Measurements from ENCODE around the gene PTPN1.

Gene PTPN1

GRCh38 chr20:50487397-50487796 is 22.8 kb upstream of the PTPN1 start:
- H3K36me3 ChIP-seq (ENCODE audit: insufficient read depth, low read depth, low read length): no peaks in the 10 kb centered on the region
- no peaks in the 10 kb centered on the region for H3K4me1 ChIP-seq (ENCODE audit: insufficient read depth, low read length)
- no peak overlapping the region for H3K27ac ChIP-seq (ENCODE audit: low read length)
- no peak overlapping the region for H3K9ac ChIP-seq (ENCODE audit: low read depth, low read length)
- H3K27me3 ChIP-seq (ENCODE audit: insufficient read depth, low read length): no peaks in the 10 kb centered on the region
- no peak overlapping the region for H3K4me3 ChIP-seq (ENCODE audit: low read length)
- no peaks in the 10 kb centered on the region for H3K9me3 ChIP-seq (ENCODE audit: insufficient read depth, low read depth, low read length)

GRCh38 chr20:50488236-50488806 is 21.9 kb upstream of the PTPN1 start:
- H3K4me3 ChIP-seq (ENCODE audit: low read length): no peak overlapping the region
- no peaks in the 10 kb centered on the region for H3K27me3 ChIP-seq (ENCODE audit: insufficient read depth, low read length)
- no peak overlapping the region for H3K27ac ChIP-seq (ENCODE audit: low read length)
- no peaks in the 10 kb centered on the region for H3K36me3 ChIP-seq (ENCODE audit: insufficient read depth, low read depth, low read length)
- H3K4me1 ChIP-seq (ENCODE audit: insufficient read depth, low read length): no peaks in the 10 kb centered on the region
- no peaks in the 10 kb centered on the region for H3K9me3 ChIP-seq (ENCODE audit: insufficient read depth, low read depth, low read length)
- no peak overlapping the region for H3K9ac ChIP-seq (ENCODE audit: low read depth, low read length)

DNA sequence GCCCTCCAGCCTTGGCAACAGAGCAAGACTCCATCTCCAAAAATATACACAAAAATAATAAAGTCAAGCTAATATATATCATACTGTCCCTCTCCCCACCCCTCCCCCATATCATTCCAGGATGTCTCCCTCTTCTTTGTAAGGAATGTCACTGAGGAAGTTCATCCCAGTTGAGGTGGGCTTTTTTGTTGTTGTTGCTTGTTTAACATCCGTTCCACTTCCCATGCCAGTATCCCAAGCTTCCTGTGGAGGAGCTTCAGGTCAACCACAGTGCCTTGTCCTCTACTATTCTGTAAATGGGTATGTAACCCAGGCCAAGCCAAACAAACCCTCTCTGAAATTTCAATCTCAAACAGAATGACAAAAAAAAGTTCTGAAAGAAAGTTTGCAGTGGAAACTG is 19.0 kb upstream of the PTPN1 start:
- Histone ChIP-seq H3K36me3 (ENCODE audit: insufficient read depth, low read depth, low read length) (no peaks in the 10 kb centered on the region), H3K4me3 (ENCODE audit: low read length) (no peak overlapping the region), H3K27me3 (ENCODE audit: insufficient read depth, low read length) (no peaks in the 10 kb centered on the region), H3K9me3 (ENCODE audit: insufficient read depth, low read depth, low read length) (no peaks in the 10 kb centered on the region), H3K27ac (ENCODE audit: low read length) (no peak overlapping the region), H3K4me1 (ENCODE audit: insufficient read depth, low read length) (no peaks in the 10 kb centered on the region), H3K9ac (ENCODE audit: low read depth, low read length) (no peak overlapping the region)

GRCh38 chr20:50491926-50492634 is 18.1 kb upstream of the PTPN1 start:
- Histone ChIP-seq H3K27me3 (ENCODE audit: insufficient read depth, low read length) (no peaks in the 10 kb centered on the region), H3K4me3 (ENCODE audit: low read length) (no peak overlapping the region), H3K27ac (ENCODE audit: low read length) (no peak overlapping the region), H3K9me3 (ENCODE audit: insufficient read depth, low read depth, low read length) (no peaks in the 10 kb centered on the region), H3K36me3 (ENCODE audit: insufficient read depth, low read depth, low read length) (no peaks in the 10 kb centered on the region), H3K9ac (ENCODE audit: low read depth, low read length) (no peak overlapping the region), H3K4me1 (ENCODE audit: insufficient read depth, low read length) (no peaks in the 10 kb centered on the region)

DNA sequence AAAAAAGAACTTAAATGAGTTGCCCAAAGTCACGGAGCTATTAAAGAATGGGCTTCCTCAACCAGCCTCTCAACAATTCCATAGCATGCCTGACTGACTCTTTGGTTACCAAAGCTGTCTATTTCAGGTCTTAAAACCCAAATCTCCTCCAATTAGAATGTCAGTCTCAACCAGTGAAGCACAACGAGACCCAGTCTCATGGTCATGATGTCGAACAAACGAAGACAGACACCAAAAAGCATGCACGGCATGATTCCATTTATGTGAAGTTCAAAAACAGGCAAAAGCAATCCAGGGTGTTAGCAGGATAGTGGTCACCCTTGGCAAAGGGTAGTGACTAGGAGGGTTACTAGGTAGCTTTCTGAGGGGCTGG is 16.3 kb upstream of the PTPN1 start:
- no peak overlapping the region for H3K9ac ChIP-seq (ENCODE audit: low read depth, low read length)
- no peaks in the 10 kb centered on the region for H3K36me3 ChIP-seq (ENCODE audit: insufficient read depth, low read depth, low read length)
- no peak overlapping the region for H3K27ac ChIP-seq (ENCODE audit: low read length)
- H3K9me3 ChIP-seq (ENCODE audit: insufficient read depth, low read depth, low read length): no peaks in the 10 kb centered on the region
- H3K27me3 ChIP-seq (ENCODE audit: insufficient read depth, low read length): no peaks in the 10 kb centered on the region
- H3K4me1 ChIP-seq (ENCODE audit: insufficient read depth, low read length): no peaks in the 10 kb centered on the region
- no peak overlapping the region for H3K4me3 ChIP-seq (ENCODE audit: low read length)

DNA sequence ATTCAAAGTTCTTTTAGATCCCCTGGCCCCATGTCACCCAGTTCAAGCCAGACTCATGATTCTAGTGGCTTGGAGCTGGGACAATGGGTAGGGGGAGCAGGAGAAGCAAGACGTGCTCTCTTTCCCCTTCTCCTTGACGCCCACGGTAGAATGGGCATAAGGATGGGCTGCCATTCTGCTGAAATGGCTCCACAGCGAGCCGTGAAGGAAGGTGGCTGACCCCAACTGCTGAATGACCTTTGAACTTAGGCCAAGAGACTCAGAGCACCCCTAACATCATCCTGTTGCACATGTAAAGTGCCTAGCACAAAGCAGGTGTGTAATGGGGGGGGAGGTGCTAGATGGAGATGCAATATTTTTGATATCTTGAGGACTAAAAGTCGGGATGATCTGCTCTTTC is 15.8 kb upstream of the PTPN1 start:
- Histone ChIP-seq H3K9ac (ENCODE audit: low read depth, low read length) (no peak overlapping the region), H3K4me1 (ENCODE audit: insufficient read depth, low read length) (no peaks in the 10 kb centered on the region), H3K9me3 (ENCODE audit: insufficient read depth, low read depth, low read length) (no peaks in the 10 kb centered on the region), H3K4me3 (ENCODE audit: low read length) (no peak overlapping the region), H3K27ac (ENCODE audit: low read length) (no peak overlapping the region), H3K36me3 (ENCODE audit: insufficient read depth, low read depth, low read length) (no peaks in the 10 kb centered on the region), H3K27me3 (ENCODE audit: insufficient read depth, low read length) (no peaks in the 10 kb centered on the region)

DNA sequence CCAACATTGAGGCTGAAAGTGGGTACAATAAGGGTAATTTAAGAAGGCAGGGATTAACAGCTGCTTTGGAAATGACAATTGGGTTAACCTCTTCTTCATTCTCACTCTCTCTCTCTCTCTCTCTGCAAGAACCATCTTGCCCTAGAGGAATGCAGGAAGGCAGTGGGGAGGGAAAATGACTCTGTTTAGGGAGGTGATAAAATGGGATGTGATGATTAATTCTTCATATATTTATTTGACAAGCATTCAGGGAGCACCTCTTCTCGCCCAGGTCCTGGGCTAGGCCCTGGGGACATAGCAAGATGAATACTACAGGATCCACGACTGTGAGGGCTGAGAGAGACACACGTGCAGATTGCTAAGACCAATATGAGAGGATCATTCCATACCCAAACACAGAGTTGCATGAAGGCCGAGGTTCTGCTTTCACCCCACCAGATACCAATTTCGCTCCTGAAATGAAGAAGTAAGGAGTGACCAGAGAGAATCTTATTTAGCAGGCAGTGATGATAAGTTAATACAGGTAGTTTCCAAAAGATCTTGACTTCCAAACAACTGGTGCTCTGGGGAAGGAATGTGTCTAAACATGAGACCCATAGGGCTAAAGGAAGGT is 13.3 kb upstream of the PTPN1 start:
- Histone ChIP-seq H3K9me3 (ENCODE audit: insufficient read depth, low read depth, low read length) (no peaks in the 10 kb centered on the region), H3K27ac (ENCODE audit: low read length) (no peak overlapping the region), H3K27me3 (ENCODE audit: insufficient read depth, low read length) (no peaks in the 10 kb centered on the region), H3K4me3 (ENCODE audit: low read length) (no peak overlapping the region), H3K4me1 (ENCODE audit: insufficient read depth, low read length) (no peaks in the 10 kb centered on the region), H3K36me3 (ENCODE audit: insufficient read depth, low read depth, low read length) (no peaks in the 10 kb centered on the region), H3K9ac (ENCODE audit: low read depth, low read length) (no peak overlapping the region)

DNA sequence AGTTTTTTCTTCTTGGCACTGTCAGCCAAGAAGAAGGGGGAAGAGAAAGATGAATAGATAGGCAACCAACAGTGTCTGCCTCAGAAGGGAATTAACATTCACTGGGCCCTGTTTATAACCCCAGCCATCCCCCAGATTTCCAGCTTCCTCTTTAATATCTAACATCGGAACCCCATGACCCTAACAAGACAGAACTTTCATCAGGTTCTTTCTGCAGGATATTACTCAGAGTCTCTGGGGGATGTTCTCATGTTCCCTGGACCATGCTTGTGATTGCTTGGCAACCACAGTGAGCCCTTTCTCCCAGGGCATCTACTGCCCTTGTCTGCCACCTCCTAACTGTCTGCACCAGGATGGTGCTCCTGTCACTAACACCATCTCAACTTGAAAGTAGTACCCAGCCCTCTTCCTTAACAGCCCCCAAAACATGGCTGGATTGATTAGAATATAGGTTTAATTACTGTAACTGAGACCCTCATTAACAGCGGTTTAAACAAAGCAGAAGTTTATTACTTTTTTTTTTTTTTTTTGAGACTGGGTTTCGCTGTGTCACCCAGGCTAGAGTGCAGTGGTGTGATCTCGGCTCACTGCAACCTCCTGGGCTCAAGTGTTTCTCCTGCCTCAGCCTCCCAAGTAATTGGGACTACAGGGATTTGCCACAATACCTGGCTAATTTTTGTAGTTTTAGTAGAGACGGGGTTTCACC is 12.0 kb upstream of the PTPN1 start:
- Histone ChIP-seq H3K27me3 (ENCODE audit: insufficient read depth, low read length) (no peaks in the 10 kb centered on the region), H3K4me1 (ENCODE audit: insufficient read depth, low read length) (no peaks in the 10 kb centered on the region), H3K36me3 (ENCODE audit: insufficient read depth, low read depth, low read length) (no peaks in the 10 kb centered on the region), H3K4me3 (ENCODE audit: low read length) (no peak overlapping the region), H3K9ac (ENCODE audit: low read depth, low read length) (no peak overlapping the region), H3K9me3 (ENCODE audit: insufficient read depth, low read depth, low read length) (no peaks in the 10 kb centered on the region), H3K27ac (ENCODE audit: low read length) (no peak overlapping the region)

DNA sequence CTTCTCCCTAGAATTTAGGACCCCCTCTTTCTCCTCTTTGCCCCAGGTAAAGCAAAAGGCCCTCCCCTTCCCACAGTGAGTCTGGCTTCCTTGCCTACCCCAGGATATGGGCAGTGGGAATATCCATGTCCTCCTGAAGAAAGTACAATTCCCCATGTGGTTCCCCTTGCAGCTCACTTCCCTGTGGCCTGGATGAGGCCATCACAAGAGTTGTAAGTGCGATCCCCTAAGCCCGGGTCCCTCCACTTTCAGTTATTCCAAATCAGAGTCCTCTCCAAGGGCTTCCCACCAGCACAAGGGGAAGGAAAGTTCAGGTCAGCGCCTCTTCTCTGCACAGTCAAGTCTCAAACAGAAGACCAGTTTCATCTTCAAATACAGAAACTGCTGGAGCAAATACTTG is 10.2 kb upstream of the PTPN1 start:
- Histone ChIP-seq H3K9me3 (ENCODE audit: insufficient read depth, low read depth, low read length) (no peaks in the 10 kb centered on the region), H3K9ac (ENCODE audit: low read depth, low read length) (no peak overlapping the region), H3K27ac (ENCODE audit: low read length) (no peak overlapping the region)

GRCh38 chr20:50501972-50502745 is 8.0 kb upstream of the PTPN1 start:
- H3K27ac ChIP-seq (ENCODE audit: low read length): no peak overlapping the region
- H3K9me3 ChIP-seq (ENCODE audit: insufficient read depth, low read depth, low read length): no peaks in the 10 kb centered on the region
- H3K36me3 ChIP-seq (ENCODE audit: insufficient read depth, low read depth, low read length): no peaks in the 10 kb centered on the region
- no peak overlapping the region for H3K9ac ChIP-seq (ENCODE audit: low read depth, low read length)
- H3K4me1 ChIP-seq (ENCODE audit: insufficient read depth, low read length): no peaks in the 10 kb centered on the region
- H3K27me3 ChIP-seq (ENCODE audit: insufficient read depth, low read length): no peaks in the 10 kb centered on the region
- H3K4me3 ChIP-seq (ENCODE audit: low read length): no peak overlapping the region

More for the DNA sequence above, 10.2 kb upstream of the PTPN1 start:
- Histone ChIP-seq H3K36me3 (ENCODE audit: insufficient read depth, low read depth, low read length) (no peaks in the 10 kb centered on the region), H3K4me3 (ENCODE audit: low read length) (no peak overlapping the region), H3K27me3 (ENCODE audit: insufficient read depth, low read length) (no peaks in the 10 kb centered on the region), H3K4me1 (ENCODE audit: insufficient read depth, low read length) (no peaks in the 10 kb centered on the region)

DNA sequence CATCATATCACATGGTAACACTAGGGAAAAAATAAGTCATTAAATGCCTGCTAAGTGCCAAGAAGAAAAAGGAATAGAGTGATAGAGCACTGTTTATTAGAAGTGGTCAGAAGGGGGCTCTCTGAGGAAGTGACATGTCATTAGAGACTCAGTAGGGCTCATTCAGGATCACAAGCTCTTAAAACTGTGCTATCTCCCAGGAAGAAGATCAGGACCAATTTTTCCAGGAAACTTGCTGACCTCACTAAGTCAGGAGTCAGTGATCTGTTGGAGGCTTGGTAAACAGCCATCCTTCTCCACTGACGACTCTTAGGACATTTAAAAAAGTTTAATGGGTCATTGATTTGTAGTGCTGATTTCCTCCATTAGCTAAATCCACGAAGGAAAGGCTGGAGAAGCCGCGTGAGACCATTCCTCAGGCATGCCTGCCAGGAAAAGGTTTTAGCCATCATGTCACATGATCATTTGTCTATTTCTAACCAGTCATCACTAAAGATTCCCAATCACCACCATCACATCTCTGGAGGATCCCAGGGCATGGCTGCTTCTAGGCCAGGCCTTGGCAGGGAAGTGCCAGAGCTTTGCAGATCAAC is 5.9 kb upstream of the PTPN1 start:
- H3K36me3 ChIP-seq (ENCODE audit: insufficient read depth, low read depth, low read length): no peaks in the 10 kb centered on the region
- H3K27me3 ChIP-seq (ENCODE audit: insufficient read depth, low read length): no peaks in the 10 kb centered on the region
- H3K9ac ChIP-seq (ENCODE audit: low read depth, low read length): no peak overlapping the region
- H3K4me3 ChIP-seq (ENCODE audit: low read length): no peak overlapping the region
- H3K27ac ChIP-seq (ENCODE audit: low read length): no peak overlapping the region
- no peaks in the 10 kb centered on the region for H3K4me1 ChIP-seq (ENCODE audit: insufficient read depth, low read length)
- no peaks in the 10 kb centered on the region for H3K9me3 ChIP-seq (ENCODE audit: insufficient read depth, low read depth, low read length)

Data from iPS-20b (cell line).